ENCODE measurements around the gene TSPAN18. TPM values are rescaled to one million over a fixed set of nuclear protein-coding genes. Genes with fewer than 3 reads are reported as not detected.

Gene TSPAN18
- total and polyA plus RNA-seq, 2 experiments from 2014 or later = 6.0 to 10.6 TPM

DNA sequence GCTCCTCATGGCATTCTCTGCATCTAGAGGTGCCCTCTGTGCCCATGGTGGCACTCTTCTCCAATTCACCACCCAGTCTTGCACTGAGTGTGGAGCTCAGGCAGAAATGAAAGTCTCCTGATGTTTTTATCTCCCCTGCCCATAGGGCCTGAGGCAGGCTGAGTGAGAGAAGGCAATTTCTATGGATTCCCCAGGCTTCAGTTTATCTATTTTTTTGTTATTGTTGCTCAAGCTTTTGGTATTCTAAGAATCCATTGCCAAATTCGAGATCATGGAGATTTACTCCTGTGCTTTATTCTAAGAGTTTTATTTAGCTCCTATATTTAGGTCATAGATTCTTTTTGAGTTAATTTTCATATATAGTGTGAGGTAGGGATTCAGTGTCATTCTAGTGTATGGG lies 40.7 kb downstream of the TSPAN18 start:
- no peaks in the 10 kb centered on the region for H4K20me1 ChIP-seq (replicated peaks; ENCODE audit: insufficient read depth)
- DNase-seq (ENCODE audit: low spot score) (no peak), ATAC-seq (no peak)
- no peaks in the 10 kb centered on the region for H3F3A ChIP-seq (replicated peaks; ENCODE audit: low read depth)
- peaks cover 10% of the 10 kb centered on the region; the same call in 2 of the 3 replicates for H3K9me3 Mint-ChIP-seq
- H3K4me1 ChIP-seq (ENCODE audit: insufficient read depth) = peaks cover 16% of the 10 kb centered on the region
- H3K27ac Mint-ChIP-seq = no peak overlapping the region
- no peaks in the 10 kb centered on the region for H3K27me3 ChIP-seq (ENCODE audit: insufficient read depth)
- H3K36me3 ChIP-seq (ENCODE audit: insufficient read depth) = no peaks in the 10 kb centered on the region
- peaks cover 26% of the 10 kb centered on the region for H3K36me3 Mint-ChIP-seq (ENCODE audit: low read depth)
- TF ChIP-seq, protein P1, sequence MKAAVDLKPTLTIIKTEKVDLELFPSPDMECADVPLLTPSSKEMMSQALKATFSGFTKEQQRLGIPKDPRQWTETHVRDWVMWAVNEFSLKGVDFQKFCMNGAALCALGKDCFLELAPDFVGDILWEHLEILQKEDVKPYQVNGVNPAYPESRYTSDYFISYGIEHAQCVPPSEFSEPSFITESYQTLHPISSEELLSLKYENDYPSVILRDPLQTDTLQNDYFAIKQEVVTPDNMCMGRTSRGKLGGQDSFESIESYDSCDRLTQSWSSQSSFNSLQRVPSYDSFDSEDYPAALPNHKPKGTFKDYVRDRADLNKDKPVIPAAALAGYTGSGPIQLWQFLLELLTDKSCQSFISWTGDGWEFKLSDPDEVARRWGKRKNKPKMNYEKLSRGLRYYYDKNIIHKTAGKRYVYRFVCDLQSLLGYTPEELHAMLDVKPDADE (IDR thresholded peaks at IDR 0.05) = no peak
- no peak overlapping the region for H2AFZ ChIP-seq
- H3K4me1 Mint-ChIP-seq = peaks cover 23% of the 10 kb centered on the region
- no peaks in the 10 kb centered on the region for H3K27me3 Mint-ChIP-seq (ENCODE audit: insufficient read depth, low read depth, poor library complexity)
- H3K27ac ChIP-seq (ENCODE audit: low read depth) = no peak overlapping the region
- H3K79me2 ChIP-seq (replicated peaks; ENCODE audit: insufficient read depth) = no peaks in the 10 kb centered on the region
- H3K4me3 Mint-ChIP-seq = no peak overlapping the region
- peaks cover 7% of the 10 kb centered on the region; the same call in 1 of the 2 replicates for H3K9me2 ChIP-seq (ENCODE audit: insufficient read depth)
- H3K4me3 ChIP-seq = no peak overlapping the region
- H3K4me2 ChIP-seq = no peak overlapping the region

DNA sequence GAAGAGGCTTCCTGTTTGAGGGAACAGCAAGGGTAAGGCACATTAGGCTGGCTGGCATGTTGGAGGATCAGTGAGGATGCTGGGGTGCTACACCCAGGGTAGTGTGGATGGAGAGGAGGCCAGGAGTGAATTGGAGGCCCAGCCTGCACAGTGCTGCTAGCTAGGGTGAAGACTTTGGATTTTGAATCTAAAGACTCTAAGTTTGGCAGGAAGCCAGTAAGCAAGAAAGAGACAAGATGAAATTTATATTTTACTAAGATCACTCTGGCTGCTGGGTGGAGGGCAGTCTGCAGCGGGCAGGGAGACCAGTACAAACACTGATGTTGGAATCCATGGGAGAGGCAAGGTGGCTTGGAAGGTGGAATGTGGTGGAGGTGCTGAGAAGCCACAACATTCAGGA lies 43.6 kb downstream of the TSPAN18 start:
- Histone ChIP-seq H3K4me1 (ENCODE audit: insufficient read depth) (peaks cover 25% of the 10 kb centered on the region), H3K4me3 (no peak overlapping the region), H3F3A (replicated peaks; ENCODE audit: low read depth) (no peaks in the 10 kb centered on the region), H3K4me2 (no peak overlapping the region), H3K27ac (ENCODE audit: low read depth) (no peak overlapping the region), H3K9me2 (ENCODE audit: insufficient read depth) (no peaks in the 10 kb centered on the region; the same call in 1 of the 2 replicates), H2AFZ (no peak overlapping the region), H3K36me3 (ENCODE audit: insufficient read depth) (no peaks in the 10 kb centered on the region), H3K27me3 (ENCODE audit: insufficient read depth) (no peaks in the 10 kb centered on the region), H3K79me2 (replicated peaks; ENCODE audit: insufficient read depth) (no peaks in the 10 kb centered on the region), H4K20me1 (replicated peaks; ENCODE audit: insufficient read depth) (no peaks in the 10 kb centered on the region)
- H3K4me1 Mint-ChIP-seq = peaks cover 32% of the 10 kb centered on the region
- TF ChIP-seq JUNB (IDR thresholded peaks at IDR 0.05; ENCODE audit: unreplicated experiment) (no peak), POLR2AphosphoS5 (IDR thresholded peaks at IDR 0.05; ENCODE audit: low read depth) (no peak), CREB1 (CRISPR knock-in tag; IDR thresholded peaks at IDR 0.05; ENCODE audit: low read depth) (no peak)
- TF ChIP-seq, protein P2, sequence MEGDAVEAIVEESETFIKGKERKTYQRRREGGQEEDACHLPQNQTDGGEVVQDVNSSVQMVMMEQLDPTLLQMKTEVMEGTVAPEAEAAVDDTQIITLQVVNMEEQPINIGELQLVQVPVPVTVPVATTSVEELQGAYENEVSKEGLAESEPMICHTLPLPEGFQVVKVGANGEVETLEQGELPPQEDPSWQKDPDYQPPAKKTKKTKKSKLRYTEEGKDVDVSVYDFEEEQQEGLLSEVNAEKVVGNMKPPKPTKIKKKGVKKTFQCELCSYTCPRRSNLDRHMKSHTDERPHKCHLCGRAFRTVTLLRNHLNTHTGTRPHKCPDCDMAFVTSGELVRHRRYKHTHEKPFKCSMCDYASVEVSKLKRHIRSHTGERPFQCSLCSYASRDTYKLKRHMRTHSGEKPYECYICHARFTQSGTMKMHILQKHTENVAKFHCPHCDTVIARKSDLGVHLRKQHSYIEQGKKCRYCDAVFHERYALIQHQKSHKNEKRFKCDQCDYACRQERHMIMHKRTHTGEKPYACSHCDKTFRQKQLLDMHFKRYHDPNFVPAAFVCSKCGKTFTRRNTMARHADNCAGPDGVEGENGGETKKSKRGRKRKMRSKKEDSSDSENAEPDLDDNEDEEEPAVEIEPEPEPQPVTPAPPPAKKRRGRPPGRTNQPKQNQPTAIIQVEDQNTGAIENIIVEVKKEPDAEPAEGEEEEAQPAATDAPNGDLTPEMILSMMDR (conservative IDR thresholded peaks at IDR 0.05; ENCODE audit: low read depth in 2 of 2) = no peak
- no peaks in the 10 kb centered on the region for H3K27me3 Mint-ChIP-seq (ENCODE audit: insufficient read depth, low read depth, poor library complexity)
- no peak for DNase-seq (ENCODE audit: low spot score)
- peaks cover 10% of the 10 kb centered on the region; the same call in 2 of the 3 replicates for H3K9me3 Mint-ChIP-seq
- no peak overlapping the region for H3K4me3 Mint-ChIP-seq
- peaks cover 26% of the 10 kb centered on the region for H3K36me3 Mint-ChIP-seq (ENCODE audit: low read depth)
- no peak for ATAC-seq
- H3K27ac Mint-ChIP-seq = no peak overlapping the region

DNA sequence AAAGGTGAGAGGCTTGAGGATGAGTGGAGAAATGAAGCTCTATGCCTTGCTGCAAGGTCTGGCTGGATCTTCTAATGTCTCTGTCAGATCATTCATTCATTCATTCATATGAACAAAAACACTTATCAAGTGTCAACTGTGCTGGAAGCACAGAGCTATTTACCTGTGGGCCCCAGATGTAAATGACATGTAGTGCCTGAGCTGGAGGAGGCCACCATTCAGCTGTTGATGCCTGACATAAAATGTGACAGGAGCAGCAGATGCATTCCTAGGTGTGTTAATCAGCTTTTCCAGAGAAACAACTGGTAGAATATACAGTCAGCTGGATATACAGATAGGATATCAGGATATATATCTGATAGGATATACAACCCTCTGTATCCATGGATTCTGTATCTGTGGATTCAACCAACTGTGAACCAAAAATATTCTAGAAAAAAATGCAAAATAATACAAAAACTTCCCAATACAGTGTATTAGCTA lies 44.5 kb downstream of the TSPAN18 start:
- Mint-ChIP-seq H3K36me3 (ENCODE audit: low read depth) (peaks cover 21% of the 10 kb centered on the region), H3K27me3 (ENCODE audit: insufficient read depth, low read depth, poor library complexity) (no peaks in the 10 kb centered on the region), H3K27ac (no peak overlapping the region), H3K4me3 (no peak overlapping the region), H3K9me3 (peaks cover 10% of the 10 kb centered on the region; the same call in 2 of the 3 replicates), H3K4me1 (peaks cover 30% of the 10 kb centered on the region)
- Histone ChIP-seq H3K36me3 (ENCODE audit: insufficient read depth) (no peaks in the 10 kb centered on the region), H3K4me1 (ENCODE audit: insufficient read depth) (peaks cover 21% of the 10 kb centered on the region), H3K79me2 (replicated peaks; ENCODE audit: insufficient read depth) (no peaks in the 10 kb centered on the region), H3F3A (replicated peaks; ENCODE audit: low read depth) (no peaks in the 10 kb centered on the region), H2AFZ (no peak overlapping the region), H3K27ac (ENCODE audit: low read depth) (no peak overlapping the region), H3K27me3 (ENCODE audit: insufficient read depth) (no peaks in the 10 kb centered on the region), H3K4me2 (no peak overlapping the region), H3K9me2 (ENCODE audit: insufficient read depth) (no peaks in the 10 kb centered on the region; the same call in 1 of the 2 replicates), H4K20me1 (replicated peaks; ENCODE audit: insufficient read depth) (no peaks in the 10 kb centered on the region), H3K4me3 (no peak overlapping the region)
- DNase-seq (ENCODE audit: low spot score) (no peak), ATAC-seq (no peak)
- TF ChIP-seq, protein P3, sequence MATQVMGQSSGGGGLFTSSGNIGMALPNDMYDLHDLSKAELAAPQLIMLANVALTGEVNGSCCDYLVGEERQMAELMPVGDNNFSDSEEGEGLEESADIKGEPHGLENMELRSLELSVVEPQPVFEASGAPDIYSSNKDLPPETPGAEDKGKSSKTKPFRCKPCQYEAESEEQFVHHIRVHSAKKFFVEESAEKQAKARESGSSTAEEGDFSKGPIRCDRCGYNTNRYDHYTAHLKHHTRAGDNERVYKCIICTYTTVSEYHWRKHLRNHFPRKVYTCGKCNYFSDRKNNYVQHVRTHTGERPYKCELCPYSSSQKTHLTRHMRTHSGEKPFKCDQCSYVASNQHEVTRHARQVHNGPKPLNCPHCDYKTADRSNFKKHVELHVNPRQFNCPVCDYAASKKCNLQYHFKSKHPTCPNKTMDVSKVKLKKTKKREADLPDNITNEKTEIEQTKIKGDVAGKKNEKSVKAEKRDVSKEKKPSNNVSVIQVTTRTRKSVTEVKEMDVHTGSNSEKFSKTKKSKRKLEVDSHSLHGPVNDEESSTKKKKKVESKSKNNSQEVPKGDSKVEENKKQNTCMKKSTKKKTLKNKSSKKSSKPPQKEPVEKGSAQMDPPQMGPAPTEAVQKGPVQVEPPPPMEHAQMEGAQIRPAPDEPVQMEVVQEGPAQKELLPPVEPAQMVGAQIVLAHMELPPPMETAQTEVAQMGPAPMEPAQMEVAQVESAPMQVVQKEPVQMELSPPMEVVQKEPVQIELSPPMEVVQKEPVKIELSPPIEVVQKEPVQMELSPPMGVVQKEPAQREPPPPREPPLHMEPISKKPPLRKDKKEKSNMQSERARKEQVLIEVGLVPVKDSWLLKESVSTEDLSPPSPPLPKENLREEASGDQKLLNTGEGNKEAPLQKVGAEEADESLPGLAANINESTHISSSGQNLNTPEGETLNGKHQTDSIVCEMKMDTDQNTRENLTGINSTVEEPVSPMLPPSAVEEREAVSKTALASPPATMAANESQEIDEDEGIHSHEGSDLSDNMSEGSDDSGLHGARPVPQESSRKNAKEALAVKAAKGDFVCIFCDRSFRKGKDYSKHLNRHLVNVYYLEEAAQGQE (IDR thresholded peaks at IDR 0.05; ENCODE audit: unreplicated experiment) = no peak
- TF ChIP-seq, protein P1 (IDR thresholded peaks at IDR 0.05) = no peak
- no peak for TF ChIP-seq EZH2phosphoT487 (IDR thresholded peaks at IDR 0.05; ENCODE audit: unreplicated experiment)

Data from GM23338 (cell line).